HG03103 (cell line): Measurements from ENCODE around the gene GDF7.

ENCODE experiments used
- ATAC-seq: cut with Tn5 transposase; IDR thresholded peaks from one replicate; pipeline ENCODE4 v1.9.1; 2021; ENCODE audit warnings: low read depth; ENCODE audit not compliant: unreplicated experiment

The GDF7 gene

DNA sequence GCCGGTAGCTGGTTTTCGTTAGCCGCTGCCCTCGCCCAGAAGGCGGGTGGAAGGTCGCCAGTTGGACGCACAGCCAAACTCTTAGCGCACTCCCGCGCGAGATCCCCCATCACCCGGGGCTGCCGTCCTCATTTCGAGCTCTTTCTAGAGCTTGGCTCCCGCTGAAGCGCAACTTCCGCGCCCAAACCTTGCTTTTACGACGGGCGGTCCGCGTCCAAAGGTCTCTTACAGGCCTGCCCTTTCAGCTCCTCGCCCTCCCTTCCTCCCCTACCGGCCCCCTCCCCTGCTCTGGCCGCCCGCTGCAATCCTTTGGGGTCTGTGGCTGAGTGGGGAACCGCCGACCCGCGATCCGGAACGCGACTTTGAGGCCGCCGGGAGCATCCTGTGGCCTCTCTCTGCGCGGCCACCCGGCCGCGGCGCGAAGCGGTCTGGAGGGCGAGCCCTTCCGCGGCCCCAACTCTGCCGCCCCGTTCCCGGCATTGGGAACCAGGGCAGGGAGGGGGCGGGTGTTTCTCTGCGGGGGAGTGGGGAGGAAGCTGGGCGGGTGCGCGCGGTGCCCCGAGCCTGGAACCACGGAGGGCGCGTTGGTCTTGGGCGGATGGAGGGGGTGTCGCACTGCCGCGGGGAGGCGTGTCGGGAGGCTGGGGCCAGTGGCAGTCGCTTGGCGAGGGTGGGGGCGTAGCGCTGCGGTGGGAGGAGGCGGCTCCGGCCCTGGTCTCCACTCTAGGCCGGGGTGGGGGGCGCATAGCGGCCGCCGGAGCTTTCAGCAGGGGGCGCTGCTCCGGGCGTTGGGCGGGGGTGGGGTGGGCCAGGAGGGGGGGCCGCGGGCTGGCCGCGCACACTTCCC, at the start of gene GDF7:
TSS of gene GDF7 (plus strand) at position 841 of the 847 bp plus-strand sequence. CDS start 96 bp downstream, outside the sequence.
- ATAC-seq: no peak

DNA sequence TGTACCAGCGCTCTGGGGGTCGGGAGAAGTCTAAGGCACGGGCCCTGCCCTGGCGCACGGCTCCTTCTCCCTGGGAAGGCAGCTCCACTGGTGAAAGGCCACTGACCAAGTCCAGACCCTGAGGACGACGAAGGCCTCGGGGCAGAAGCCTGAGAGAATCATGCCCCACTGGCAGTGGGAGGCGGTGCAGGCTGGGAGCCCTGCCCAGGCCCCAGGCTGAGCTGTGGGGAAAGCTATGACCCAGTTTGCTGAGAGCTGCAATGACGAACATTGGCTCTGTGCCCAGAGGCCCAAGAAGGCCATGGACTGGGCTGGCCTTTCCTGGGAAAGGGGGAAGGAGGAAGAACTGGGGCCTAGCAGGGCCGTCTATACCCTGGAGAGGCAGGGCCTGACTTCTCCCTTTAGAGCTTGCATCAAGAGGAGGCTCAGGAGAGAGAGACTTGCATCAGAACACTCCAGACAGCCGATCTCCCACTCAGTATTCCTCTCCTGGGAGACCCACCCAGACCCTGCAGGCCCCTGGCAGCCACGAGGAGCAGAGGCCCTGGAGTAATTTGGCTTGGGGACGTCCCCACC, 49.0 kb upstream of the GDF7 start:
- ATAC-seq: no peak

DNA sequence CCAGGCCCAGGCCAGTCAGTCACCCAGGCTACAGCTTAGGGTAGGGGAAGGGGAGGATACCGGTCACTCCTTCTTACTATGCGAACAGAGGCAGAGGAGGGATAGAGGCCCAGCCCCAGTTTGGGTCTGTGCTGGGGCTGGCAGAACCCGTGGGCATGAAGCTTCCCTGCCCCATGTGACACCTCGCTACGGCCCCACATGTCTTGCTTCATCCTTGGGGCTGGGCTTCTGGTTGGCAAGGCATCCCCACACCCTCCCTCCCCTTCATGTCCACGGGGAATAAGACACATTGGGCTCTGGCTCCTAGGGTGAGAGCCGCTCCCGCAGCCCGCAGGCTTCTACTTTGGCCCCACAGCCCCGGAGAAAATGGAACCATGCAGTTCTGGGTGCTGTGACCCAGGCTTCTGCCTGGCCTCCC, 48.5 kb upstream of the GDF7 start:
- ATAC-seq: no peak

DNA sequence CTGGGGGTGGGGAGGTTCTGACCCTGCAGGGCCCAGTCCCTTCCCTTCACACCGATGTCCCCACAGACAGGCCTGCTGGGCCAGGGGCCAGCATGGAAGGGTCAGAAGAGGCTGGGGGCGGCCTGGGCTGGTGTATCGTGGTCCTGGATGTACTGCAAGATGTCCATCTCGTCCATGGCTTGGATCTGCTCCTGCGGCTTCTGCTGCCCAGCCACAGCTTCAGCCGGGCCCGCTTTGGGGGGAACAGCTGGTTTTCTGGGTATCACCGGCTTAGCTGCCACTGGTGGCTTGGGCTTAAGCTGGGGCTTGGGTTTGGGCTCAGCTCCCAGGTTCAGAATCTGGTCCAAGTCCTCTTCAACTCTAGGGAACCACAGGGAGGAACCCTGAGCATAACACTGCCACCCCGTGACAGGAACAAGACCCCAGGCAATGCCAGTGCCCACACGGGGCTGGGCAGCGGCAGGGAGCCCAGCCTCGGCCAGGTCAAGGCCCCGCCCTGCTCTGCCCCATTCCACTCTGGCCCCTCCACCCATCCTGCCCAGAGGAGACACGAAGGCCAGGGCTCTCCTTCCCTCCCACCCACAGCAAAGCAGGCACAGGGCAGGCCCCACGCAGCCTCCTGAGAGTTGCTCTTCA, 47.9 kb upstream of the GDF7 start:
- ATAC-seq: no peak

DNA sequence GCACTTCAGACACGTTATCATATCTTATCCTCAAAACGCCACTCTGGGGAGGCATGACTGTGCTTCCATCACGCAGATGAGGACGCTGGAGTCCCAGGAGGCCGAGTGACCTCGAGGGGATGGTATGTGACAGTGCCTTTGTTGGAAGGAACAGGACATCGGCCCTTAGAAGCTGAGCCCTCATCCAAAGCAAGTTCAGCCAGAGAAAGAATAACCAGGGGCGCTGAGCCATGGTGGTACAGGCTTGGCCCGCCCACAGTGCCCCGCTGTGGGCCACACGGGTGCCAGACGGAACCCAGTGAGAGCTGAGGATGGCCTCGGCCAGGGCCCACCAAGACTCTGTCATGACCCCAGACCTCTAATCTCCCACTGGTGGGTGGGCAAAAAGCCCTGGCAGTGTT, 47.3 kb upstream of the GDF7 start:
- ATAC-seq: no peak

DNA sequence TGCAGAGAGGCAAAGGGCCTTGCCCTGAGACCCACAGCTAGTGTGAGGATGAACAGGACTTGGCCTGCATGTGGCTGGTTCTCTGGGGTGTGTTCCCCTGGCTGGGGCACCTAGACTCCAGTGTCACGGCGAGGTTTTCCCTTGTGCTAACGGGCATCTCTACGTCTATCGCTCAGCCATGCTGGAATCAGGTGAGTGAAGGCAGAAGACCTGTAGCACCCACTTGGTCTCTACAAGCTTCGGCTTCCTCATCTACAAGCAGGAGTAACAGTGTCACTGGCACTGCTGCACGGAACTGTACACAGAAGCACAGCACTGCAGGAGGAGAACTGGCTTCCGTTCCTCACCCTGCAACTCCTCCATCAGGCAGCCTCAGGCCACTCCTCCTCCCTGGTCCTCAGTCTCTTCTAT, 46.7 kb upstream of the GDF7 start:
- no peak for ATAC-seq

DNA sequence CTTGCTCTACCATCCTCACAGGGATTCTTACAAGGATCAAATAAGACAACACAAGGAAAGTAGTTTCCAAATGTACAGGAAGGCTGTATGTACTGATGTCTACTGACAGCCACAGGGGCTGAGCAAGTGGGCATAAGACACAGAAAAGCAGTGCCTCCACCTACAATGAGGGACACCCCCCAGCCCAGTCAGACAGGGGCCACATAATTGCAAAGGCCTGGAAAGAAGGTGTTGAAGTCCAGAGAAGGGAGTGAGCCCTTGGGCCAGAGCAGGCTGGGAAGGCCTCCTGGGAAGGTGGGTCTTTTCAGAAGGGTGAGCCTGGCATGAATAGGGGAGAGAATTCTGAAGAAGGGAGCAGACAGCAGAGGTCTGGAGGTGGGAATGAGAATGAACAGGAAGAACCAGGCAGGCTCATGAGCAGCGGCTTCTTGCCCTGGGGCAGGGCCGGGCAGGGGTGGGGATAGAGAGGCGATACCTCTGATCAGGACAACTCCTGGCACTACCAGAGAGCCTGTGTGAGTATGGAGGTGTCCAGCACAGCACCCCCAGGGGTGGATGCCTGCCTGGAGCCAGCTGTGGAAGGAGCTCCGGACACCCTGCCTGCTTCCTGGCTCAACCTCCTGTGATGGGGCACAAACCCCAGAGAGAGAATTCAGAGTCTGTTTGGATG, 46.1 kb upstream of the GDF7 start:
- ATAC-seq: no peak

DNA sequence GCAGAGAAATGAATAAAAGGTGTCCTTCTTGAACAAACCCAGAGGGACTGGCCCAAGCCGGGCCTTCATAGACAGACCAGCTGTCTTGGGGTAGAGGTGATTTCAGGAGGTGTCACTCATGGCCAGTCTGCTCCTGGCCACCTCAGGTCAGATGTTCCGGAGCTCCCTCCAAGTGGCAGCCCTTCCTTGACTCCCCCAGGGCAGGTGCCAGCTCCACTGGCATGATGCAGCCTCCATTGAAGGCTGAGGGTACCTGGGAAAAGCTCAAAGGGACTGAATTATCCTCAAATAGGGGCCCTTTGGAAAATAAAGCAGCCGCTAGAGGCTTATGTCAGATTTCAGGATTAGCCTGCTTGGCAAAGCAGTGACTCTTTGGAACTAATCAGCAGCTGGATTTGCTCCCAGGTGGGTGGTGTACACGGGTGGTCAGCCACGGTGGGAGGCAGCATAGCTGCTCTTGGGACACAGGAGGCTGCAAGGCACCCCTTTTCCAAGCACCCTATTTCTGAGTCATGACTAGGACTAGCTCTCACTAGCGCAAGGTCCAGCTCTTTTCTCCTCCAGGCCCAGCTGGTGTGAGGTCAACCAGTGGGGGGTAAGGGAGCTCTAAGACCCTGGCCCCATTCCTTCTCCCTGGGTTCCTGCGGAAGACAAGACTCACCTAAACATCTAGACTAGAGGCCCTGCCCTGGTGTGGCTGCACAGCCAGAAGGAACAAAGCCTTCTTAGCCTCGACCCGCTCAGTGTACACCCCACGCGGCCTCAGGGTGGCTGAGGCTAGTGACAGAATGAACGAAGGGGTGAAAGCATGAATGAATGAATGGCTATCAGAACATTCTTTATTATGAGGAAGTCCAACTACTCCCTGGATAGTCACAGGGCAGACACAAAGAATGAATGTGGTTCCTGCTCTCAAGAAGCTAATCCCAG, 45.3 kb upstream of the GDF7 start:
- ATAC-seq: no peak

DNA sequence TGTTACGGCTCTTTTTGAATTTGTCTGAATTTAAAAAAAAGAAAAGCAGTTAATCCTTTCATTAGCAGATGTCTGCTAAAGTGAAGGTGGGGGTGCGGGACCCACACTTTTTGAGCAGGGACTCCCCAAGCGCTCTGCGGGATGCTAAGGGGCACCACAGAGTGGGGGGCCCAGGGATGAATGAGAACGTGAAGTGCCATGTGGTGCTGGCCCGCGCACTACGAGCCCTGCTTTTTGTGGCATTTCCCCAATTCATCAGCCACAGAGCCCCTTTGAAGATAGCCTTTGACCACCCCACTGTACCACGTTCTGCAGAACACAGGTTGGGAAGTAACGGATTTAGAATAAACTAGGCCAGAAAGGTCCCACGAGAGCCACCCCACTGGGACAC, 44.7 kb upstream of the GDF7 start:
- ATAC-seq: no peak

DNA sequence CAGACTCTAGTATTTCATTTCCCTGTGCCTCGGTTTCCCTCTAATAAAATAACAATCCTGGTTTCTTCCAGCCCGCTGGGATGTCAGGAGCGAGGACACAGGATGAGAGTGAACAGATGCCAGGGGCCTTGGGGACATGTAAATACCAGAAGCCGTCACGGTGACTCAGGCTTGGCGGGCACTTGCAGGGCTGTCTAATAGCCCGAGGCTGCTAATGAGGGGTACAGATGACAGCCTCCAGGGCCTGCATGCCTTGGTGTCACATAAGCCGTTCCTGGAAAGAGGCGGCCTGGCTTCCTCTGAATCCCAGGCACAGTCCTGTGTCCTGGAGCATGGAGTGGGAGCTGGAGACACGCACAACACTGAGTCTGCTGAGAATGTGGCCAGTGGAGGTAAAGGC, 44.2 kb upstream of the GDF7 start:
- no peak for ATAC-seq

DNA sequence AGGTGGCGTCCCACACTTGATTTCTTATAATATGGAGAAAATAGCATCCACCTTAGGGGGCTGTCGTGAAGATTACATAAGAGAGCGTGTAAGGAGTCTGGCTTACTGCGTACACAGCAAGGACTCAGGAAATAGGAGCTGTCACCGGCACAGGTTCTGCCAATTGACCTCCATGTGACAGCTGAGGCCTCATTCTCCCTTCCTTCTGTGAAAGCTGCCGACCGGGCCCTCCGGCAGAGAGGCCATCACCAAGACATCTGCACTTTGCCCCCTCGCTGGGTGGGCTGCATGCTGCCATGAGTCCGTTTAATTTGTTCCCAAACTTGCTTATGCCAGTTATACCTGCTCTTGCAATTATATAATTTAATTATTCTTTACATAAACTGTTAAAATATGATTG, 43.7 kb upstream of the GDF7 start:
- no peak for ATAC-seq

DNA sequence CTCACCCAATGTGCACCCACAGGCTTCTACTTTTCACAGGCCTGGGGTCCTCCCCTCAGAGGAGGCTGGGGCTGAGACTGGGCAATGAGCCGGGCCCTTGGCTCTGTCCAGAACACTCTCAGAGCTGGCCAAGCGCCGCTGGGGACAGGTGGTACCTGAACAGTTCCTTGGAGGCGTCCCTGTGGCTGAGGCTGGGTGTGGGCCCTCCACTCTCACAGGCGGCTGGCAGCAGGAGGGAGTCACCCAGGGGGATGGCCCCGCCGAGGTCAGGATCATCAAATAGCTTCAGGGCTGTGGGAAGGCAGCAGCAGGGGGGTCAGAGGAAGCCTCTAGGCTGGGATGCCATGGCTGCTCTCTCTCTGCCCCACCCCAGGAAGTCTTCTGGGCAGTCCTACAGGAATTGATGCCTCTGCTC, 43.2 kb upstream of the GDF7 start:
- no peak for ATAC-seq

DNA sequence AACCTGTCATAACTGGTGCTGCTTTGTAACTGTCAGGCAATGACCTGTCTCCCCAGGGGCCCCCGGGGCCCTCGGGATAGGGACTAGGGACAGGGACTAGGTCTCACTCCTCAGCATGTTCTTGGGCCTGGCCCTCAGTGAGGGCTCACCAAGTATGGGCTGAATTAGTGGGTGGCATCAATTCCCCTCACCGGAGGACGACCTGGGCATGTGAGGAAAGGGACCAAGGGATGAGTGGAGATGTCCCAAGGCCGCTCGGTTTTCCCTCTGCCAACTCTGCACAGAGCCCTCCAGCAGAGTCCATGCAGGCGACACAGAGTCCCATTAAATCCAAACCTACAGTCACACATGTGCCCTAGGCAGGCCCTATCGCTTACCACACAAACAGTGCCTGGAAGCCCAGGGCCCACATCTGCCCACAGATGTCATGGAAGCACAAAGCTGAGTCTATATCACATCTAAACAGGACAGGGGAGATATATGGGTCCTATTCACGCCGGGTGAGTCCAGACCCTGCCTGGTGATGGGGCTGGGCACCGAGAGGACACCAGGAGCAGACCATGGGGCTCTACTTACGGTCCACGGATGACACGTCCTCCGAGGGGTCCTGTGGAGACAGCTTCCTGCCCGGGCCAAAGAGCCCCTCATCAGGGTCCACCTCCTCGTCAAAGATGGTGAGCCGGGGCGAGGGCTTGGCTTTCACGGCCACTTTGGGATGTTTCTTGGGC, 42.6 kb upstream of the GDF7 start:
- ATAC-seq: no peak

DNA sequence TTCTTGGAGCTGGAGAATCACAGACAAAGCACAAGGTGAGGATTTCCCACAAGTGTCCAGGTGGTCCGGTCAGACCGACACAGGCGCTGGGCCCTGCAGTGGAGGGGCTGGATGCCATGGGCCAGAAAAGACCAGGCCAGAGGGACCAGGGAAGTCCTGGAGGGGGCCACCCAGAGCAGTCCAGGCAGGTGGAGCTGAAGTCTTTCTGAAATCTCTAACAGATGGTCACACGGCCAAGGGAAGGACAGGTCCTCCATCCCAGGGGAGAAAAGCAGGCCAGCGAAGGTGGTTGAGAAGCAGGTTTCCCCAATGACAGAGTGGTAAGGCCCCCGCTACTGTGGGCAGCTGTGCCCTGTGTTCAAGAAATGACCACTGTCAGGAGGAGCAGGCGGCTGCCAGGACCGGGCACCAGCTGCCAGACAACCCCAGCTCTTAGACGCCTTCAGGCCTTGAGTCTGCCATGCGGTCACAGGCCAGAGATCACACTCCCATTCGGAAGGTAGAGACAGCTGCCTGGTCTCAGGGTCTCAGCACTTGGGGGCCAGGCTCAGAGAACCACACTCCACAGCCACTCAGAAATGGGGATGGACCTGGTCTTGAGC, 42.0 kb upstream of the GDF7 start:
- no peak for ATAC-seq

DNA sequence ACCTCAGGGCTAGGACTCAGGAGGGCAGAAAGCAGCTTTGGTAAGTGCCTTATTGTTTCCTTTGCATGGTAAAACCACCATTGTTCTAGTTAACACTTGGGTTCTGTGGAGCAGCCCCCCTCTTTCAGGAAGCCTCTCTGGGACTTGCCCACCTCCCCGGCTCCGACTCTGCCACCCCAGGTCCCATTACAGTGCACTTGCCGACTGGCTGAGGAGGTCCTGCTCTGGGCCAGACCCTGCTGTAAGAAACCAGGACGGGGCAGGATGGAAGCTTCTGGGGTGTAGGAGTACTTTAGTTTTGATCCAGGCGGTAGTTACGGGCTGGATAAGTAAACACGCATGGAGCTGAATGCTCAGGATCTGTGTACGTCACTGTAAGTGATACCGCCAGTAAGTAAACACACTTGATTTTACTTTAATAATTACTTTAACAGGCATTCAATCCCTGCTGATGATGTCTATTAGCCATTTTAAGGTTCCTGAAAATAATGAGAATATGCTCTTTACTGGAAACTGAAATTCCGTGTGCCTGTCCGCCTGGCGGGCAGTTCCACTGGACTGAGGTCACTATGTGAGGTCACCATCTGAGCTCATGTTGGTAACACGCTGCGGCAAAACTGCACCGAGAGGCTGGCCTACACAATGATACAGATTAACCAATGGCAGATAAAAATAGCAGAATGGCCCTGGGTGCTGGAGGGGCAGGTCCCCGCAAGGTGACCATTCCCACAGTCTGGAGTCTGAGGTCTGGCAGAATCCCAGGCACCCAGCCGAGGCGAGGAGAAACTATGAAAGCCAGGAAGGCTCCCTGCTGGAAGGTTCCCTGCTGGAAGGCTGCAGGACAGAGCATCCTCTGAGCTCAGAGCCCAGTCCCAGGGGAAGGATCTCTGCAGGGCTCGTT, 41.2 kb upstream of the GDF7 start:
- no peak for ATAC-seq

DNA sequence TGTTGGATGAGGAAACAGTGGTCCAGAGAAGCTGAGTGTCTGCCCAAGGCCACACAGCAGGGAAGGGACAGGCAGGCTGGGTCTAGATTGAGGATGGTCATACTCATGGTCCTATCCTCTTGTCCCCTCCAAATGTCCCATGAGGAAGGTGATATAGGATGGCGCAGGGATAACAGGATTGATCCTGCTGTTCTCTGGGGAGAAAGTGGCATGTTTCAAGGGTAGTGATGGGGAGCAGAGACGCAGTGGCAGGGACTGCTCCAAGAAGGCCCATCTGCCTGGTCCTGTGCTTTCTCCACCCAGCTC, 40.6 kb upstream of the GDF7 start:
- ATAC-seq: no peak

DNA sequence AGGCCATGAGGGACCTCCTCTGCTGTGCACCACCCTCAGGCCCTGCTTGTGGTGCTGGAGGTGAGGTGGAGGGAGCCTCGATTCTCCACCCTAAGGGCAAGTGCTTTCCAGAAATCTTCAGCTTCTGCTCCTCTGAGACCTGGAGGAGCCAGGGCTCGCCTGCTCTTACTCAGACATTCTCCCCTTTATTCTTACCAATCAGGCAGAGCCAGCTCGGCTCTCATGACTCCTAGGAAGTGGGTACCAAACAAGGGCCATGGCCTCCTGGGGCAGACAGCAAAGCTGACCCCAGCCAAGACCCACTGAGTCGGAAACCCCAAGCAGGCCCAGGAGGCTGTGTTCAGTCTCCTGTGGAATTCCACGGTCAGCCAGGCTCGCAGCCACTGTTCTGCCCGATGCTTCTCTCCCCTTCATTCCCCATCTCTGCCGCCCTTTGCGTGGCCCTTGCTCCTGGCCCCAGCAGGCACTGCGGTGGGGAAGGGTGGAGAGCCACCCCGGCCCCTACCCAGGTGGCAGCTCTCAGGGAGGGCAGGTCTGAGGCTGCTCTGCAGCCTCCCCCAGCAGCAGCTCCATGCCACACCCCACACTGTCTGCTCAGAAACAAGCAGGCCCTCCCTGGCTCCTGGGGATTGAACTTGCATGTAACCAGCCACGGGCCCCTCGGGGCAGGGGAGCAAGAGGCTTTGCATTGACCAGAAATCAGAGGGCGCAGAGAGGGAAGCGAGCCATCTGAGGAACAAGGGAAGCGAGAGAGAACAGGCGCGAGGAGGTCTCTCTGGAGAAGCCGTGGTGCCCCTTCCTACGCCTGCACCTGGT, 40.0 kb upstream of the GDF7 start:
- ATAC-seq: no peak
